ENCODE data around the gene PDSS2.
"Not testable (repeated sequence)": the region's sequence is repeated elsewhere in the genome, so short reads cannot be mapped to it uniquely, and the experiment has no call there.

PDSS2 gene

DNA sequence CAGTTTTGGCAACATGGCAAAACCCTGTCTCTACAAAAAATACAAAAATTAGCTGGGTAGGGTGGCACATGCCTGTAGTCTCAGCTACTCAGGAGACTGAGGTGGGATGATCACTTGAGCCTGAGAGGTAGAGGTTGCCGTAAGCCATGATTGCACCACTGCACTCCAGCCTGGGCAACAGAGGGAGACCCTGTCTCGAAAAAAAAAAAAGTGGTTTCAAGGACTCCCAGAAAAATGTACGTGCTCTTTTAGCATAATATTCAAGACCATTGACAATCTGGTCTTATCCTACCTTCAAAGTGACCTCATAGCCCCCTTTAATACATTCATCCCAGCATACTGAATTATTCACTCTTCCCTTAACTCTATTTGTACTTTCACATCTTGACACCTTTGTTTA is 16.0 kb upstream of the PDSS2 start:
- not testable (repeated sequence) for DNase-seq (ENCODE audit: low read depth in 3 of 3)

GRCh38 chr6:107473660-107474059 is 14.3 kb upstream of the PDSS2 start:
- no peak for DNase-seq (ENCODE audit: low read depth in 3 of 3)

DNA sequence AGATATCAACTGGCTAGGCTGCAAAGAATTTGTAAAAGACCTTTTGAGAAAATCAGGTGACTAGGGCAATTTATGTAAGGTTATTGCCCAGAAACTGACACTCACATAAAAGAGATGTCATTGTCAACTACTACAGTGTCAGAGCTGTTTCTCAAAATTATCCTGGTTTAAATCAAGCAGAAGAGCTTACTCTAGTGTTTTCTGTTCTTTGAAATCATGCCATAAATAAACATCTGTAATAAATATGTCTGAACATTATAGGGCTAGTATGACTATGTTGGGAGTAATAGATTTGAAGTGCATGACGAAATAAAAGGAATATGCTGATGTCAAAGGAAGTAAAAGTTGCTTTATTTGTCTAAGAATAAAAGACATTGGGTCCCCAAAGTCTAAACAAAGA is 11.0 kb upstream of the PDSS2 start:
- no peak for DNase-seq (ENCODE audit: low read depth in 3 of 3)

GRCh38 chr6:107466062-107466461 is 6.7 kb upstream of the PDSS2 start:
- DNase-seq (ENCODE audit: low read depth in 3 of 3), result no peak

DNA sequence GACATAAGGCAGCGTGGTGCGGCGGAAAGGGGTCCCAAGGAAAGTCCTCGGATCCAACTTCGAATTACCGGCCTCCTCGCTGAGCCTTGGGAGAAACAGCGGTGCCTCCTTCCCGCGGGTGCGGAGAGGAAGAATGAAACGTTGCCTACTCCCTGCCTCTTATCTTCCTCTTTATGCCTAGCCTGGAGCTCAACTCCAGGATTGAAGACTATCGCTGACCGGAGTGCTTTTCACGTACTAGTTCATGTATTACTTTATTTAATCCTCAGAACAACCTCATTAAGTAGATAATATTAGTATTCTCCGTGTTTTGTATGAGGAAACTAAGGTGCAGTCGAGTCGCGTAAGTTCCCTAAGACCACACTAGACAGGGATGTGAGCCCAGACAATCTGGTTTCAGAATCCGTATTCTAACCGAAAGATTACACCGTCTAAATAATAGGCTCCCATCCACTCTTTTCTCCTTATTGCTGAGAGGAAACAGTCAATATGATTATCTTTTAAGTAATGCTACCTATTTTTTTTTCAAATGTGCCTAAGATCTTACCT is 793 bp upstream of the PDSS2 start:
- no peak for DNase-seq (ENCODE audit: low read depth in 3 of 3)

GRCh38 chr6:107458672-107459282 is 587 bp downstream of the PDSS2 start:
- peak in 1 of 3 donors; percentile 18 for DNase-seq (ENCODE audit: low read depth in 3 of 3)

DNA sequence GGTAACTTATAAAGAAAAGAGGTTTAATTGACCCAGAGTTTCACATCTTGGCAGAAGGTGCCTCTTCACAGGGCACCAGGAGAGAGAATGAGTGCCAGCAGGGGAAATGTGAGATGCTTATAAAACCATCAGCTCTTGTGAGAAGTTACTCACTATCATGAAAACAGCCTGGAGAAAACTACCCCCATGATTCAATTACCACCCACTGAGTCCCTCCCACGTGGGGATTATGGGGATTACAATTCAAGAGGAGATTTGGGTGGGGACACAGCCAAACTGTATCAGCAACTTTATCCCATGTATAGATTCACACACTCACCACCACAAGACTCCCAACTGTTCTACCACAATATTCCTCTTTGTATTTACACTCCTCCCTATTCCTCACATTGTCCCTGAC is 10.6 kb downstream of the PDSS2 start:
- no peak for DNase-seq (ENCODE audit: low read depth in 3 of 3)

DNA sequence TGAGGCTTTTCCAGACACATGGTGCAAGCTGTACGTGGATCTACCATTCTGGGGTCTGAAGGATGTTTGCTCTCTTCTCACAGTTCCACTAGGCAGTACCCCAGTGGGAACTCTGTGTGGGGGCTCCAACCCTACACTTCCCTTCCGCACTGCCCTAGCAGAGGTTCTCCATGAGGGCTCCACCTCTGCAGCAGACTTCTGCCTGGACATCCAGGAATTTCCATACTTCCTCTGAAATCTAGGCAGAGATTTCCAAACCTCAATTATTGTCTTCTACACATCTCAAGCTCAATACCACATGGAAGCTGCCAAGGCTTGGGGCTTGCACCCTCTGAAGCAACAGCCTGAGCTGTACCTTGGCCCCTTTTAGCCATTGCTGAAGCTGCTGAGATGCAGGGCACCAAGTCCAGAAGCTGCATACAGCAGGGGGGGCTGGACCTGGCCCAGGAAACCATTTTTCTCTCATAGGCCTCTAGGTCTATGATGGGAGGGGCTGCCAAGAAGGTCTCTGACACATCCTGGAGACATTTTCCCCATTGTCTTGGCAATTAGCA is 11.6 kb downstream of the PDSS2 start:
- DNase-seq (ENCODE audit: low read depth in 3 of 3), result no peak

DNA sequence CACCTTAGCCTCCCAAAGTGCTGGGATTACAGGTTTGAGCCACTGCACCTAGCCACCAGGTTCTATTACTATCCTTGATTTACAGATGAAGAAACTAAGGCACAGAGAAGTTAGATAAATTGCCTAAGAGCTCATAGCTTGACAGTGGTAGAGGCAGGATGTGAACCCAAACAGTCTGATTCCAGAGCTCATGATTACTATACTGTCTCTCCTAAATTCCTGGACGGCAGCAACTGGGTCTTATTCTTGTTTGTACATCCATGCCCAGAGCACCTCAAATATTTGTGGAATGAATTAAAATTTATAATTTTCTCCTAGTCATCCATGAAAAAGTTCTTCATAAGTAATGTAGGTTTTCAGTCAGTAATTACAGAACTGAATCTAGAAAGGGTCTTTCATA is 15.1 kb downstream of the PDSS2 start:
- no peak for DNase-seq (ENCODE audit: low read depth in 3 of 3)

DNA sequence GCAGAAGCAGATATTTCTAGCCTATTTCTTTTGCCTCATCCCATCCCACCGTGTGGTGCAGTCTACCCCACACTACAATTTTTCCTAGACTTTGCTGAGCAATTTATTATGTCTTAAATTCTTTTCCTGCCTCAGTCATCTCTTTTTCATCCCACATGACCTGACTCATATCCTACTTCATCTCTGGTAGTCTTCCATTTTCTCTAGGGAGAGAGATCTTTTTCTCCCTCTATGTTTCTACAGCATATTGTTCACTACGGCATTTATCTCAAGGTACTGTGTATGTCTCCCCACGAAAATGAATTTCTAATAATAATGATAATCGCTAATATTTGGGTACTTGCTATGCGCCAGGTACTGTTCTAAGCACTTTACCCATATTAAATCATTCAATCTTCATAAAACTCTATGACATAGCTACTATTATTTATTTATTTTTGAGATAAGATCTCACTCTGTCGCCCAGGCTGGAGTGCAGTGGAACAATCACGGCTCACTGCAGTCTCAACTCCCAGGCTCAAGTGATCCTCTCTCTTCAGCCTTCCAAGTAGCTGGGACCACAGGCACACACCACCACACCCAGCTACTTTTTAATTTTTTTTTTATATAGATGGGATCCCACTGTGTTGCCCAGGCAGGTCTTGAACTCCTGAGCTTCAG is 15.6 kb downstream of the PDSS2 start:
- no peak for DNase-seq (ENCODE audit: low read depth in 3 of 3)

DNA sequence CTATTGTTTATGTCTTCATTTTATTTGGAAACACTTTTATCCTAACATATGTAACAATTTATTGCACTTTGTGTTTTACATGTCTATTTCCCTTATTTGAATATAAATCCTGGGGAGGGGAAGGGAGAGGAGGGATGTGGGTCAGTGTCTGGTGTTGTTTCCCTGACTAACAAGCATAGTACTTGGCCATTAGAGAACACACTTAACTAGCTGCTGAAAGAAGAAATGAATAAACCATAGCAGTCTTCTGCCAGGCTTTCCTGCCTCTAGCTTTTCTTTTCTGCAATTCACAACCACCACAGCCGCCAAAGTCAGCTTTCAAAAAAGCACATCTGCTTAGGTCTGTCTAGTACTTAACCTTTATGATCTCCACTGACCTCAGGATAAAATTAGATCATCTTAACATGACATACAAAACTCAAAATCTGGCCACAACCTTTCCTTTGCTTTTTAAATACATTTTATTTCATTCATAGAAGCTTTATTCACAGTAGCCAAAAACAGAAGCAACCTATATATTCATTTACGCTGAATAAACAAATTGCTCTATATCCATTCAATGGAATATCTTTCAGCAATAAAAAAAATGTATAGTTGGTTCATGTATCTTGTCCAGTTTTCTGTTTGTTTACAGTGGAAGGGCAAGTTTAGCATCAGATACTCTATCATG is 16.3 kb downstream of the PDSS2 start:
- DNase-seq (ENCODE audit: low read depth in 3 of 3), result no peak

- DNase-seq (ENCODE audit: low read depth in 3 of 3), result no peak
Measured at GRCh38 chr6:107441682-107442081, 17.7 kb downstream of the PDSS2 start.

GRCh38 chr6:107440936-107441335 is 18.4 kb downstream of the PDSS2 start:
- DNase-seq (ENCODE audit: low read depth in 3 of 3), result no peak

DNA sequence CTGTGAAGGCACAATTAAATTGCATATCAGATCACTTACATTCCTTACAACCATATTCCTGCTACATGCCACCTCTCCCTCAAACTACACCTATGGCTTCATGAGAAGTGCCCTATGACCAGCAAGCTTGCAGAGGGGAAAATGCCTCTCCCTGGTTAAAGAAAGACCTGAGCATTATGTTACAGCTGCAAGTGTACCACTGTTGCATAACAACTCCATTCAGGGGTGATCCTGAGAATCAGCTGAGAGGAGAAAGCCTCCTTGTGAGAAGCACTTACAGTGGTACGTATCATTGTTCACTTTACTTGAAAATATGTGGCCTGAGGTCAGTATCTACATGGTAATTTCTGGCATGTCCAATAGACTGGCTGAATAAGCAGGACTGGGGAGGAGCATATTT is 20.0 kb downstream of the PDSS2 start:
- no peak for DNase-seq (ENCODE audit: low read depth in 3 of 3)

- no peak for DNase-seq (ENCODE audit: low read depth in 3 of 3)
Measured at GRCh38 chr6:107437691-107438090, 21.7 kb downstream of the PDSS2 start.

GRCh38 chr6:107436881-107437280 is 22.5 kb downstream of the PDSS2 start:
- no peak for DNase-seq (ENCODE audit: low read depth in 3 of 3)

DNA sequence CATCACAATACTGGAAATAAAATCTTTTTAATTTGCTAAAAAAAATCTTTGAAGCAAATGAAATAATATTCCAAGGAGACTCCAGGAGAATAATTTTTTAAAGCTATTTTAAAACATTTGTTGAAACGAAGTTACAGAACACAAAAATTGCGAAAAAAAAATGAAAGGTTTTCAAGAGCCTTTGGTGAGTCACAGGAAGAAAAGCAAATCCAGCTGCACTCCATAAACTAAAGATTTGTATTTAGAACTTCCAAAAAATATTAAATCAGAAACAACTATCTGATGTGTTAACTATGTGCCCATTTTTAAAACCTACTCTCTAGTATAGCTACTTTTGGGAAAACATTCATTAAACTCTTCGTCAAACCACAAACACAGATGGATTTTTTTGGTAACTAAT is 23.6 kb downstream of the PDSS2 start:
- no peak for DNase-seq (ENCODE audit: low read depth in 3 of 3)

DNA sequence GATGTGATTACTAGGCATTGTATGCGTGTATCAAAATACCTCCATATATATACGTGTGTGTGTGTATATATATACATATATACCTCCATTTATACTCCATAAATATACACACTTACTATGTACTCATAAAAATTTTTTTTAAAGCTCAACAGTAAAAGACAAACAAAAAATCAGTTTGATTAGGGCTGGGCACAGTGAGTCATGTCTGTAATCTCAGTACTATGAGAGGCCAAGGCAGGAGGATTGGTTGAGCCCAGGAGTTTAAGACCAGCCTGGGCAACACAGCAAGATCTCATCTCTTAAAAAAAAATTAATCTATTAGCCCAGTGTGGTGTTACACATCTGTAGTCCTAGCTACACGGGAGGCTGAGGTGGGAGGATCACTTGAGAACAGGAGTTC is 24.6 kb downstream of the PDSS2 start:
- no peak for DNase-seq (ENCODE audit: low read depth in 3 of 3)

- not testable (repeated sequence) for DNase-seq (ENCODE audit: low read depth in 3 of 3)
Measured at GRCh38 chr6:107425951-107426350, 33.4 kb downstream of the PDSS2 start.

GRCh38 chr6:107423474-107423990 is 35.8 kb downstream of the PDSS2 start:
- DNase-seq (ENCODE audit: low read depth in 3 of 3), result no peak

GRCh38 chr6:107421696-107422256 is 37.6 kb downstream of the PDSS2 start:
- DNase-seq (ENCODE audit: low read depth in 3 of 3), result no peak

GRCh38 chr6:107419733-107420132 is 39.6 kb downstream of the PDSS2 start:
- DNase-seq (ENCODE audit: low read depth in 3 of 3), result no peak
